ENCODE data around the gene TMEM72.

DNA sequence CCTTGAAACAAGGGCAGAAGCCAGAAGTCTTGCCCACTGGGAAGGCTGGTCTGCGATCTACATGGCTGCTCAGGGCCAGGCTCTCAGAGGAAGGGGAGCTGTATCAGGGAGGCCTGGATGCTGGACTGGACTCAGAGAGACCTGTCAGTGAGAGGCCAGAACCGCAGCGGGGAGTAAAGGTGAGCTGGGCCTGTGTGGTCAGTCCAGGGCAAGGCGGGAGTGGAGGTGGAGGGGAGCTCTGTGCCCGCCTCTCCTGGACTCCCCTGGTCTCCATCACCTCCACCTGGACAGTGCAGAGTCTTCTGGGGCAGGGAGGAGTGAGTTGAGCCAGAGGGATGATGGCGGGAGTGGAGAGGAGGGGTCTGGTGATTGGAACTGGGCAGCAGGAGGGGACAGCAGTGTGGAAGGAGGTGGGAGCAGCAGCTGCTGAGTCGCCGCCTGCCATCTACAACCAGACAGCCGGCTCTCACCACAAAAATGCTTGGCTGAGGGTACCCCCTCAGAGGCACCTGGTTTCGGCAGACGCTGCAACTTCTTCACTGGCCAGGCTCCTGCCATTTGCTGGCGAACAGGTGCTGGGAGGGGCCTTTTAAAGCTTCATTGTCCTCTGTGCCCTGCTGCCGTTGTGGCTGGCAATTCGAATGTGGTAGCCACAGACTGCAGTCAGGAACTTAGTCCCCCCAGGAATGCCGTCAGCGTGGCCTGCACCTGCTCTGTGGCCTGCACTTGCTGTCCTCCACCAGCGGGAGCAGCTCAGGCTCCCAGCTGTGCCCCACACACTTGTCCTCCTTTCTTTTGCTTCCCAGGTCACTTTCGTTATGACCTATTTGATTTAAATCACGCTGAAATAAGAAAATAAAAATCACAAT, 52.0 kb downstream of the TMEM72 start:
- TF ChIP-seq ZFP30 (CRISPR knock-in tag; IDR thresholded peaks at IDR 0.05) (no peak), ZNF565 (CRISPR knock-in tag; conservative IDR thresholded peaks at IDR 0.05; ENCODE audit: low read depth) (no peak), TOX (CRISPR knock-in tag; IDR thresholded peaks at IDR 0.05; ENCODE audit: borderline replicate concordance) (no peak), RARB (CRISPR knock-in tag; IDR thresholded peaks at IDR 0.05) (no peak), BACH2 (CRISPR knock-in tag; IDR thresholded peaks at IDR 0.05; ENCODE audit: borderline replicate concordance) (no peak), ESRRG (CRISPR knock-in tag; IDR thresholded peaks at IDR 0.05) (no peak), ZNF70 (CRISPR knock-in tag; IDR thresholded peaks at IDR 0.05) (peak; percentile 93), ISL1 (CRISPR knock-in tag; IDR thresholded peaks at IDR 0.05) (no peak), ZC3H10 (CRISPR knock-in tag; IDR thresholded peaks at IDR 0.05) (no peak), OSR1 (CRISPR knock-in tag; IDR thresholded peaks at IDR 0.05) (no peak)
- TF ChIP-seq, protein P1, sequence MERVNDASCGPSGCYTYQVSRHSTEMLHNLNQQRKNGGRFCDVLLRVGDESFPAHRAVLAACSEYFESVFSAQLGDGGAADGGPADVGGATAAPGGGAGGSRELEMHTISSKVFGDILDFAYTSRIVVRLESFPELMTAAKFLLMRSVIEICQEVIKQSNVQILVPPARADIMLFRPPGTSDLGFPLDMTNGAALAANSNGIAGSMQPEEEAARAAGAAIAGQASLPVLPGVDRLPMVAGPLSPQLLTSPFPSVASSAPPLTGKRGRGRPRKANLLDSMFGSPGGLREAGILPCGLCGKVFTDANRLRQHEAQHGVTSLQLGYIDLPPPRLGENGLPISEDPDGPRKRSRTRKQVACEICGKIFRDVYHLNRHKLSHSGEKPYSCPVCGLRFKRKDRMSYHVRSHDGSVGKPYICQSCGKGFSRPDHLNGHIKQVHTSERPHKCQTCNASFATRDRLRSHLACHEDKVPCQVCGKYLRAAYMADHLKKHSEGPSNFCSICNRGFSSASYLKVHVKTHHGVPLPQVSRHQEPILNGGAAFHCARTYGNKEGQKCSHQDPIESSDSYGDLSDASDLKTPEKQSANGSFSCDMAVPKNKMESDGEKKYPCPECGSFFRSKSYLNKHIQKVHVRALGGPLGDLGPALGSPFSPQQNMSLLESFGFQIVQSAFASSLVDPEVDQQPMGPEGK (CRISPR knock-in tag; IDR thresholded peaks at IDR 0.05; ENCODE audit: borderline replicate concordance): no peak
- TF ChIP-seq, protein P2, sequence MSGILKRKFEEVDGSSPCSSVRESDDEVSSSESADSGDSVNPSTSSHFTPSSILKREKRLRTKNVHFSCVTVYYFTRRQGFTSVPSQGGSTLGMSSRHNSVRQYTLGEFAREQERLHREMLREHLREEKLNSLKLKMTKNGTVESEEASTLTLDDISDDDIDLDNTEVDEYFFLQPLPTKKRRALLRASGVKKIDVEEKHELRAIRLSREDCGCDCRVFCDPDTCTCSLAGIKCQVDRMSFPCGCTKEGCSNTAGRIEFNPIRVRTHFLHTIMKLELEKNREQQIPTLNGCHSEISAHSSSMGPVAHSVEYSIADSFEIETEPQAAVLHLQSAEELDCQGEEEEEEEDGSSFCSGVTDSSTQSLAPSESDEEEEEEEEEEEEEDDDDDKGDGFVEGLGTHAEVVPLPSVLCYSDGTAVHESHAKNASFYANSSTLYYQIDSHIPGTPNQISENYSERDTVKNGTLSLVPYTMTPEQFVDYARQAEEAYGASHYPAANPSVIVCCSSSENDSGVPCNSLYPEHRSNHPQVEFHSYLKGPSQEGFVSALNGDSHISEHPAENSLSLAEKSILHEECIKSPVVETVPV (CRISPR knock-in tag; IDR thresholded peaks at IDR 0.05): no peak

All from SK-N-SH treated with all-trans-retinoic acid at 6 μM for 48 hours (cell line).